A673 (cell line): ENCODE results near the gene PSMF1. TPM values are rescaled to one million over a fixed set of nuclear protein-coding genes. Genes with fewer than 3 reads are reported as not detected.

Experiments
- BruUV-seq: library from RNA; stranded (reverse); fragments of 400-500 nt; replicated peaks from 2 replicates; lab custom pipeline; 2021; lab: Mats Ljungman, UMichigan
- CTCF ChIA-PET: fragments of 300-600 bp; sonication (Branson Sonifier 250); formaldehyde crosslinking; loops from one replicate; lab custom pipeline; 2022; ENCODE audit warnings: antibody characterized with exemption; lab: Charles Lee
- POLR2A ChIA-PET: fragments of 300-600 bp; sonication (Branson Sonifier 250); formaldehyde crosslinking; loops from one replicate; lab custom pipeline; 2022; ENCODE audit warnings: antibody characterized with exemption; ENCODE audit not compliant: low non-redundant PET; lab: Charles Lee
- DNase-seq: peaks from one replicate; pipeline ENCODE4 v3.0.0-alpha.2; 2015; ENCODE audit warnings: low spot score
- H3K27ac ChIP-seq: fragments of 200-600 bp; sonication (generic); 2 replicates; pipeline ENCODE4 v1.5.1; 2016; ENCODE audit warnings: mixed run types, low read depth, mild to moderate bottlenecking, mixed read lengths, antibody characterized with exemption, low read length; ENCODE audit not compliant: poor library complexity, severe bottlenecking
- H3K27me3 ChIP-seq: fragments of 200-600 bp; sonication (generic); replicated peaks from 2 replicates; pipeline ENCODE4 v1.6.1; 2017; ENCODE audit warnings: mixed run types, low read depth, mild to moderate bottlenecking, mixed read lengths, antibody characterized with exemption, low read length; ENCODE audit not compliant: insufficient read depth, poor library complexity
- H3K36me3 ChIP-seq: fragments of 200-600 bp; sonication (generic); 2 replicates; pipeline ENCODE4 v1.6.1; 2016; ENCODE audit warnings: mixed run types, mild to moderate bottlenecking, mixed read lengths, antibody characterized with exemption, low read length; ENCODE audit not compliant: insufficient read depth, poor library complexity, severe bottlenecking
- H3K4me1 ChIP-seq: fragments of 200-600 bp; sonication (generic); 2 replicates; pipeline ENCODE4 v1.6.1; 2017; ENCODE audit warnings: mixed run types, mild to moderate bottlenecking, mixed read lengths, antibody characterized with exemption, low read length; ENCODE audit not compliant: insufficient read depth, poor library complexity, severe bottlenecking
- H3K4me3 ChIP-seq: fragments of 200-600 bp; sonication (generic); 2 replicates; pipeline ENCODE4 v1.5.1; 2016; ENCODE audit warnings: low read depth, mixed run types, mild to moderate bottlenecking, mixed read lengths, low read length; ENCODE audit not compliant: poor library complexity, severe bottlenecking
- H3K9me3 ChIP-seq: fragments of 200-600 bp; sonication (generic); 2 replicates; pipeline ENCODE4 v1.6.1; 2016; ENCODE audit warnings: mixed run types, low read depth, mild to moderate bottlenecking, mixed read lengths, antibody characterized with exemption, low read length; ENCODE audit not compliant: poor library complexity, severe bottlenecking
- CTCF ChIP-seq: fragments of 300-800, 200-600 bp; sonication (generic); conservative IDR thresholded peaks from 2 replicates; pipeline ENCODE4 v1.5.1; 2017; ENCODE audit warnings: low read depth, mild to moderate bottlenecking, antibody characterized with exemption, low read length, moderate library complexity, mixed read lengths
- EZH2 ChIP-seq: fragments of 200-600 bp; sonication (generic); IDR thresholded peaks from 2 replicates; pipeline ENCODE4 v1.6.1; 2017; ENCODE audit warnings: borderline replicate concordance, low read depth, mild to moderate bottlenecking, mixed read lengths, antibody characterized with exemption, low read length; ENCODE audit not compliant: poor library complexity, severe bottlenecking
- intact Hi-C: fragments of 100-400 bp; cut with micrococcal nuclease; formaldehyde crosslinking; loops from one replicate; pipeline ENCODE4 v1.10.0; 2022; ENCODE audit not compliant: unreplicated experiment
- total RNA-seq: library from RNA; stranded (reverse); gene quantifications from 2 replicates; pipeline ENCODE4 v1.2.3, GENCODE V29; 2021

The PSMF1 gene
- total RNA-seq, 1 experiment from 2014 or later: 130 TPM

- intact Hi-C loops: no loop called here
- Histone ChIP-seq H3K27ac (no peak overlapping the region), H3K4me1 (peaks cover 6% of the 10 kb centered on the region), H3K27me3 (no peaks in the 10 kb centered on the region), H3K36me3 (peaks cover 62% of the 10 kb centered on the region), H3K9me3 (no peaks in the 10 kb centered on the region), H3K4me3 (no peak overlapping the region)
- ChIA-PET POLR2A (no interaction called here), CTCF (no interaction called here)
- BruUV-seq: no TSS peak
- TF ChIP-seq CTCF: no peak
- TF ChIP-seq EZH2: no peak
- no peak for DNase-seq
Observed at GRCh38 chr20:1127840-1128239, 9.4 kb downstream of the PSMF1 start.

DNA sequence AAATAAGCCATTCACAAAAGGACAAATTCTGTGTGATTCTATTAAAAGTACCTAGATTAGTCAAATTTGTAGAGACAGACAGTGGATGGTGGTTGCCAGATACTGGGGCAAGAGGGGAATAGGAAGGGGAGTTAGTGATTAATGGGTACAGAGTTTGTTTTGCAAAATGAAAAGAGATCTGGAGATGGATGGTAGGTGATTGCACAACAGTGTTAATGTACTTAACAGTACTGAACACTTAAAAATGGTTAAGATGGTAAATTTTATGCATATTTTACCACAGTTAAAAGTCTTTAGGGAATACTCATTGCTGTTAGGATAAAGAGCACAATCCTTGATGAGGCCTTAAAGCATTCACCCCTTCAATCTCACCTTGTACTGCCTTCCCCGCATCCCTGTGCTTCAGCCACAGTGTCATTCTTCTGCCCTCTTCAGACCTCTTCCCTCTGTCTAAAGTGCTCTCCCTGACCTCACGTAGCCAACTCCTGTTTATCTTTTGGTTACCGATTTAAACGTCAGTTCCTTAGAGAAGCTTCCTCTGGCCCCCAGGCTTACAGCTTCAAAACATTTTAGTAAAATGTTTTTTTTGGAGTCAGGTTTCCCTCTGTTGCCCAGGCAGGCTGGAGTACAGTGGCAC lies 11.8 kb downstream of the PSMF1 start:
- TSS peak; percentile 7 for BruUV-seq
- no peaks in the 10 kb centered on the region for H3K9me3 ChIP-seq
- H3K27ac ChIP-seq: no peak overlapping the region
- peaks cover 67% of the 10 kb centered on the region for H3K36me3 ChIP-seq
- no peak overlapping the region for H3K4me3 ChIP-seq
- intact Hi-C loops: no loop called here
- no peaks in the 10 kb centered on the region for H3K27me3 ChIP-seq
- CTCF ChIA-PET: no interaction called here
- DNase-seq: no peak
- TF ChIP-seq EZH2 (no peak), CTCF (no peak)
- POLR2A ChIA-PET: no interaction called here
- no peaks in the 10 kb centered on the region for H3K4me1 ChIP-seq

GRCh38 chr20:1130847-1131246 lies 12.4 kb downstream of the PSMF1 start:
- intact Hi-C loops: no loop called here
- ChIA-PET POLR2A (no interaction called here), CTCF (no interaction called here)
- no peaks in the 10 kb centered on the region for H3K4me1 ChIP-seq
- H3K27ac ChIP-seq: no peak overlapping the region
- H3K36me3 ChIP-seq: peaks cover 67% of the 10 kb centered on the region
- no TSS peak for BruUV-seq
- H3K9me3 ChIP-seq: no peaks in the 10 kb centered on the region
- no peaks in the 10 kb centered on the region for H3K27me3 ChIP-seq
- TF ChIP-seq EZH2: no peak
- no peak for TF ChIP-seq CTCF
- no peak overlapping the region for H3K4me3 ChIP-seq
- no peak for DNase-seq
